HG02623 (cell line): ENCODE data around the gene TIGD1.

Source experiments
- ATAC-seq: cut with Tn5 transposase; IDR thresholded peaks from one replicate; pipeline ENCODE4 v1.9.1; 2021; ENCODE audit warnings: moderate library complexity; ENCODE audit not compliant: unreplicated experiment

The TIGD1 gene

DNA sequence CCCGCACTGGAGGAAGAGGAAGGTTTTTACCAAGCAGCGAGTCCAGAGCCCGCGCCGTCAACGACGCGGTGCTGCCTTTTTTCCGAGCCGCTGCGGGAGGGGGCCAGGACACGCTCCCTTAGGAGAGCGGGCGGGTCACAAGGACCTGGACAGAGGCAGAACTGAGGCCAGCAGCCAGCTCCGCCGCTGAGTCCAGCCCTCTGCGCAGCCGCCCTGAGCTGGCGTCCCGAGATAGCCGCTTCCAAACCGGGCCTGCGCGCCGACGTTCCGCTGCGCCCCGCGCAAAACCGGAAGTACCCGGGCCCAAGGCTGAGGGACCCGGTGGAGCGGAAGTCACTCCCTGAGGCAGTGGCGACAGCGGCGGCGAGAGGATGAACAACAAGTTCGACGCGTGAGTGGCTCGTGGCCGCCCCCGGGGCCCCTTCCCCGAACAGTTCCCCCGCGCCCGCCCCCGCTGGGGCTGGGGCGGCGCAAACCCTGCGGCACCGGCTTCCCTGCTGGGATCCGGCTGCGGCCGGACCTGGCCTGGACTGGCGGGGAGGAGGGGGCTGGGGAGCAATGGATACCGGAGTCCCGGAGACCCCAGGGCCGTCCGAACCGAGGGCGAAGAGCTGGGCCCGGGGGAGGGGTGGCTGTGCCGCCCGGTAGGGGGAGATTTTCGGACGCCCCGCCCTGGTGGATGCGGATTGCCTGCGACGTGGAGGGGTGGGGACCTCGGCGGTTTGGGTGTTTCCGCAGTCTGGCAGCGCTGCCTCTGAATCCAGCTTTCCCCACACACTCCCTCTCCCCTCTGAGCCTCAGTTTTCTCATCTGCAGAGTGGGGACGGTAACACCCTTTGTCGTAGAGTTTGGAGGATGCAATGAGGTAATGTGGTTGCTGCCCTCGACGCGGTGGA lies at the start of gene TIGD1, which contains the start of gene EIF4E2:
Gene TIGD1 (minus strand): TSS at position 204 of the 896 bp plus-strand sequence. CDS start 675 bp downstream, outside the sequence.
Gene EIF4E2 (plus strand): TSS at position 336 of the 896 bp plus-strand sequence. CDS start 36 bp downstream, at position 372.
- peak; percentile 90 for ATAC-seq

DNA sequence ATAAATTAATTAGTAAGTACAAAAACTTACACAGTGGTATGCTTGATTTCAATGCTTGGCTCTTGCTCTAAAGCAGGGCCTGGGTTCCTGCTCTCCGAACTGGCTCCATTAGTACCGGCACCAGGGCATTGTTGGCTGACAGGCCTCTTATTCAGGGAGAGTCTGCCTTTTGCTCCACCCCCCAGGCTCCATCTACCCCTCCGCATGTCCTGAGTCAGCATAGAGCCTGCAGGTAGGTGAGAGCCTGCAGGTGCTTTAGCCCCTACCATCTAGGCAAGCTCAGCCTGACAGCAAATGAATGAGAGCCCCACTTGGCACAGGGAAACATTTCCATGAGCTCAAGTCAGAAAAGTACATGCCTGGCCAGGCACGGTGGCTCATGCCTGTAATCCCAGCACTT lies 47.9 kb upstream of the TIGD1 start:
- ATAC-seq = no peak

DNA sequence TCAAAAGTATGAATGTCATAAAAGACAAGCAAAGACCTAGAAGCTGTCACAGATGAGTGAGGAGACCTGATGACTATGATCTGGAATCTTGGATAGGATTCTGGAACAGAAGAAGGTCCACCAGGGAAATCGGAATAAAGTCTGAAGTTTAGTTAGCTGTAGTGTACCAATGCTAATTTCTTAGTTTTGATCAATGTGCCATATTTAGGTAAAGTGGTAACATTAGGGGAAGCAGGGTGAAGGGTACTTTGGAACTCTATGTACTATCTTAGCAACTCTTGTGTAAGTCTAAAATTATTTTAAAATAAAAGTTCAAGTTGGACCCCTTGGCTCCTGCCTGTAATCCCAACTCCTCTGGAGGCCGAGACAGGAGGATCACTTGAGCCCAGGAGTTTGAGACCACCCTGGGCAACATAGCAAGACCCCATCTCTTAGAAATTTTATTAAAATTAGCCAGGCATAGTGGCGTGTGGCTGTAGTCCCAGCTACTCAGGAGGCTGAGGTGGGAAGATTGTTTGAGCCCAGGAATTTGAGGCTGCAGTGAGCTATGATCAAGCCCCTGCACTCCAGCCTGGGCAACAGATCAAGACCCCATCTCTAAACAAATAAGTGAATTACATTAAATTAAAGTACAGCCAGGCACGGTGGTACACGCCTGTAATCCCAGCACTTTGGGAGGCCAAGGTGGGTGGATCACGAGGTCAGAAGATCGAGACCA lies 47.2 kb upstream of the TIGD1 start:
- no peak for ATAC-seq

DNA sequence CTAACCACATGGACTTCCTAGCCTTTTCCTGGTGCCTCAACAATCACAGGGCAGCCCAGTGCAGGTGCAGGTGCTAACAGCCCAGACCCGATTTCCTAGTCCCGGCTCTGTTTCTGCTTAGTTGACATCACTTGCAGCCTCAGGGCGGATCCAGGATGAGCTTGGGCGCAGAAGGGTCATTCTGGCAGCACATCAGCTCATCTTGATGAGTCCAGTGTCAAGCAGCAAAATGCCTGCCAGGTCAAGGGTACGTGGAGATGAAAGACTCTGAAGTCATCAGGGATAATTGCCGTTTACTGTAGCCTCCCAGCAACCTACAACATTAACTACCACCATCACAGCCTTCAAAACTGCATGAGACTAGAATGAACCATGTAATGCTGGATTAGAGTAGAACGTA lies 43.6 kb upstream of the TIGD1 start:
- no peak for ATAC-seq

DNA sequence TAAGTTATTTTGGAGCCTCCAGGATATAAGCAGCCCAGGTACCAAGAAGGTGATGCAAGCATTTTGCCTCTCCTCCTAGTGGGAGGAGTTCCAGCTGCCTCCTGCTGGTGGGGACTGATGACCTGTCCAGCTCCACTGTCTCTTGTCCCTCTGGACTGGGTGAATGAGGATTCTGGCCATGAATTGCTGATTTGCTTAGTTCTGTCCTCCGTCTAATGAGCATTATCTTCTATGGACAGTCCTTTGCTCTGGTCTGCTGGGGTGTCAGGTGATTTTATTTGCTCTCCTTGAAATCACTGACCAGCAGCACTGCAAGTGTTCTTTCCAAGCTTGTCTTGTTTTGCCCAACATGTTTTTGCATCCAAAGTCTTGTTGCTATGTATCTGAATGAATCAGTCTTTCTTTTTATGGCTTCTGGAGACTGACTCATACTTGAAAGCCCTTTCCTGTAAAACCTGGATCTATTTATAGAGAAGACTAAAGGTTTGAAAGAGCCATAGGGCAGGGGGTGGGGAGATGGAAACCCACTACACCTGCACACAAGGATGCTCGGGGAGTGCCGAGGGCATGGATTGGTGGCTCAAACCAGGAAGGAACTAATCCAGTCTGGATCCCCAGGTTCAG lies 42.5 kb upstream of the TIGD1 start:
- no peak for ATAC-seq

DNA sequence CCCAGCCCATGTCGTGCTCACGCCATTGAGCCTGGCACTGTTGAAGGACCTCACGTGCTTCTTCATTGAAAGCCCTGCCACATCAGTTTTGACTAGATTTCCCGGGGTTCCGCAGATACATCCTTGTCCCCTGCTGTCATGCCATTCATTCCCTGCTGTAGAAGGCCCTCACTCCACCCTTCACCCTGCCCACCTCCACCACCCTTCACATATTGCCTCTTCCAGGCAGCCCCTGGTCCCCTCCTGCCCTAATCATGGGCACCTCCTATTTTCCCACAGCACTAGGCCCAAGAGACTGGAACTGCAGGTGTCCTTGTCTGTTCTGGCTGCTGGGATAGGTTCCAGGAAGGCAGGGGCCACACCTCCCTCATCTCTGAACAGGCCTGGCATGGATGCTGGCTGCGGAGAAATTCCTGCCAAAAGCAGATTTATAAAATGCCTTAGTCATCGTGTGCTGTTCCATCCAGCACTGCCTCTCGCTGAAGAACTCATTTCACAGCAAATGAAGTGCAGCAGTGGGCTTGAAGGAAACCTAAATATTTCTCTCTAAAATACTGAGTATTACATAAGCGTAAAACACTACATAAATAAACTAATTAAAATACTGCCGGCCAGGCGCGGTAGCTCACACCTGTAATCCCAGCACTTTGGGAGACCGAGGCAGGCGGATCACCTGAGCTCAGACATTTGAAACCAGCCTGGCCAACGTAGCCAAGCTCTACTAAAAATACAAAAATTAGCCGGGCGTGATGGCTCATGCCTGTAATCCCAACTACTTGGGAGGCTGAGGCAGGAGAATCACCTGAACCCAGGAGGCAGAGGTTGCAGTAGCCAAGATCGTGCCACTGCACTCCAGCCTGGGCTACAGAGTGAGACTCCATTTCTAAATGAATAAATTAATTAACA lies 38.6 kb upstream of the TIGD1 start:
- no peak for ATAC-seq

DNA sequence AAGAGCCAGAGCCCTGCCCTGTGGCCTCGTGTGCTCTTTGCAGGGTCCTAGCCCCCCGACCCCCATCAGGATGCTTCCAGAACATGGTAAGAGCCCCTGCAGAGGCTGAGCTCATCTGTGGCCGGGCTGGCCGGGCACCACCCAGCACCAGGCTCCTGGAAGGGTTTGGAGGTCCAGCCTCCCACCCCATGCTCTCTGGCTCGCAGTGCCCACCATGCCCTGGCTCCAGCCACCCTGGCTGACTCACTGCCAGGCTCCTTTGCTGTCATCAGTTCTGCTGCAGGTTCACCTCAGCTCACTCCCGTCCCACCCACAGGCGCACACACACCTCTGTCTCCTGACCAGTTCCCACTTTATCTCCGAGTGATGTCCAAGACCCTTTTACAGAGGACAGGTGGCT lies 37.7 kb upstream of the TIGD1 start:
- ATAC-seq = no peak

DNA sequence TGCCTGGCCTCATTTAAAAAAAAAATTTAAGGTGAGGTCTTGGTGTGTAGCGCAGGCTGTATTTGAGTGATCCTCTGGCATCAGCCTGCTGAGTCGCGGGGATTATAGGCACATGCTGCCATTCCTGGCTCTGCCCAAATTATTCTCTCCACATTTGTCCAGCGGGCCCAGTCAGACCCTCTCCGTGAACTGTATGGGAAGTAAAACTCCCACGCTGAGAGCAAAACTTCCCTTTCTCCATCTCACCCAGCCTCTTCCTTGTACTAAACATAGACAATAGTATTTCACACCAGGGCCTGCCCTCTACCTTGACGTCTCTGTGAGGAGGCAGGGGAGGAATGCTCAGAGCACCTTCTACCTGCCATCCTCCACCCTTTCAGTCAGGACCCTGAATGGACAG lies 37.2 kb upstream of the TIGD1 start:
- no peak for ATAC-seq

DNA sequence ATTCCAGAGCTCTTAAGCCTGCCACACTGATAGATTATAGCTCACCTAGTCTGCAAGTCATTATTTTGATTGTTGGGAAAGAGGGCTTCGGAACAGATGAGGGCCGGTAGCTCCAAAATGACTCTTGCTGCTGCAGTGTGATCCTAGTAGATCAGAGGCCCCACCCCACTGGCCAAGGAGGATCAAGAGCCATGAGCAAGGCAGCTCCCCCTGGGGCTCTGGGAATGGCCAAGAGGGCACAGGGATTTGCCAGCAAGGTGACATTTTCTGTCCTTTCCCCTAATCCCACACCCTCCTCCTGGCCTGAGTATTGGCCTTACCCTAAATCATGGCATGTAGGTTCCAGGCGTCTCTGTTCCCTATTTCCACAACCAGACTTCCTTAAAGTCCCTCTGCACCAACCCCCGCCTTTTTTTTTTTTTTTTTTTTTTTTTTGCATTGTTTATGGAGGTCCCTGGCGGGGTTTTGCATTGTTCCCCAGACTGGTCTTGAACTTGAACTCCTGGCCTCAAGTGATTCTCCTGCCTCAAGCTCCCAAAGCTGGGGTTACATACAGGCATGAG lies 36.7 kb upstream of the TIGD1 start:
- no peak for ATAC-seq

DNA sequence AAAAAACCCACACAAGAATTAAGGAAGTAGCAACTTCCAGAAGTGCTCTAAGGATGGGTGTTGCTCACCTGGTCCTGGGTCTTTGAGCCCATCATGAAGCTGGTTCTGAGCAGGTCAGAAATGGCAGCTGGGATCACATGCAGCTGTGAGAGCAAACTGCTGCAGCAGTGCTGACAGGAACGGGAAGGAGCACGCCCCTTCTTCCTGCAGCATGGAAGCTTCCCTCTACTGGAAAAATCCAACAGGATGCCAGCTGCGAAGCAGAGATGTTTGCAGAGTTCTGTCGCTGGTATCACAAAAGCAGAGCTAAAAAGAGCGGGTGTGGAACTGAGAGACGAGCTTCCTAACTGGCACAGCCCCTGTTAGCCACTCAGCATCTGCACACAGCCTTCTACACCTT lies 33.9 kb upstream of the TIGD1 start:
- no peak for ATAC-seq

DNA sequence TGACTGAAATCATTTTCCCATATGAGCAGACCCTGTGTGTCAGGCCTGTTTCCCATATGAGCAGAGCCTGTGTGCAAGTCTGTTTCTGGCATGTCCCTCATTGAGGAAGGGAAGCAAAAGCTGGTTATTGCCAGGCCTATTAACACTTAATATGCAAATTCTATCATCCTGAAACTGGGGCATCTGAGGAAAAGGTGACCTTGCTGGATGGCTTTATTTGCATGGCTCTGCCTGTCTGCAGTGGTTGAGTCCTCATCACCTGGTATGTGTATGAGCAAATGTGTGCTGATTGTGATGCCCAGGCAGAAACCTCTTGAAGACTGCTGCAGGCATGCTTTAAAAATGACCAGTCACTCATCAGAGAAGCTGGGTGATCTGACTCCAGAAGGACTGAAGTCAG lies 31.4 kb upstream of the TIGD1 start:
- no peak for ATAC-seq

DNA sequence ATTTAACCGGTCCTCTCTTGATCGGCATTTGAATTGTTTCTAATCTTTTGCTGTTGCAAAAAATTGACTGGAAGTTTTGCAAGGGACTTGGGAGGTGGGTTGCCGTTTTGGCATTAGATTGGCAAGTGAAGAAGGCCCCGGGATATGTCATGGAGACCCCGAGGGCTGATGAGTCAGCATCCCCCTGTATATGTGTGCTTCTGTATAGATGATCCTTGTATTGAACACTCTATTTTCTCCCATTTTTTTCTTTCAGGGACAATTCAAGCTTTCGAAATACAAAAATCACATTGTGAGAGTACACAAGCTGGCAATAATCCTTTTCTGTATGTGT lies 30.3 kb upstream of the TIGD1 start:
- no peak for ATAC-seq

DNA sequence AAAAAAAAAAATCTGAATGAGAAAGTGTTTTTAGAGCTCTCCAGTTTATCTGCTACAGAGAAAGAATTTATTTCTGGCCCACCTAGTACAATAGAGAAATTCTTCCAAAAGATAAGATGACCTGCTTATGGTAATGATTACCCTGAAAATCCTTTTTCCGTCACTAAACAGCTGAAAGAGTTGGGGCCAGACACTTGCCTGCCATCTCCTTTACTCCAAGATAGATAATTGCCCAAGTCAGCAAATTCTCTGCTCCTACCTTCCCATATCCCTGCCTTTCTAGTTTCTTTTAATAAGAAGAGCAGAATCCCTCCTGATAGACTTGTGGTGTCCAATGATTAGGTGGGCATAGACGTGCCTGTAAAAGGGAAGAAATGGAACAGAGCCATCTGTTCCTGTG lies 28.3 kb upstream of the TIGD1 start:
- ATAC-seq = no peak

DNA sequence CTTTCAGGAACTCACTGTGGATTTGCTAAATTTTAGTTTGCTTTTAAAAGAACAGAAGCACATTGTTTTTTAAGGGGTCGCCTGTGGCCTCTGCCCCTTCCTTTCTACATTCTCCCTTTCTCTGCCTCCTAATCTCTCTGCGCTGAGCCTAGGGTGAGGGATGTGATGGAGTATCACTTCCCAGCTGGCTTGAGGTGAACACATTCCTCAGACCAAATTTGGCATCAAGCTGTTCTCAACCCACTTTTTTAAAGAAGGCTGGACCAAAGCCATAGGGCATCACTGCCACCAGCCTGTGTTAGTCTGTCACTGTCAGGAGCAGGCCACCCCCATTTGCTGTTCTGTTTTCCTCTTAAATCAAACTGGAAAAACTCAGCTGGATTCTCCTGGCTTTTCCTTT lies 27.5 kb upstream of the TIGD1 start:
- ATAC-seq = no peak

DNA sequence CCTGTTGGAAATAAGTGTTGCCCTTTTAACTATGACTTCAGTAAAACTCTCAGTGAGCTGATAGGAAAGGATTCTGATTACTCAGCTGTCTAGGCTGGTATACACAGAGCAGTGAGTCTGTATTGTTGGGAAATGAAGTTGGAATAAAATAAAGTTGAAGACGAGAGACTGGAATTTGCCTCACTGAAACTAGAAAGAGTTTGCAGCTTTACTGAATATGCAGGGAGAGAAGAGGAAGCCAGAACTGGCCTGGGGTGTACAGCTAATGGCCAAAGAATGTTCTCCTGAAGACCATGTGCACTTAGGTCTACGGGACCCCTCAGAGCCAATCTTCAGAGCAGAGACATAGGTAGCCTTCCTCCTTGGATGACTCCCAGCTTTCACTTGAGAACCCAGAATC lies 26.6 kb upstream of the TIGD1 start:
- no peak for ATAC-seq

DNA sequence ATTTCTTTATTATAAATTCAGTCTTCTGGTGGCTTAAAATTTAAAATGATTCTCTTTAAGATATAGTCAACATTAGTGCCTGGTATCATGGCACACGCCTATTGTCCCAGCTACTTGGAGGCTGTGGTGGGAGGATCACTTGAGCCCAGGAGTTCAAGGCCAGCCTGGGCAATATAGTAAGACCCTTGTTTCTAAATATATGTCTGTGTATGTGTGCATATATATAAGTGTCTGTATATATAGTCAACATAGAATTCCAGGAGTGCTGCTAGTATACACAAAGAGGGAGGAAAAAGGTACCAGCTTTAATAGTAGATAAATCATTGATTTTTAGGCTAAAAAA lies 25.0 kb upstream of the TIGD1 start:
- ATAC-seq = no peak

DNA sequence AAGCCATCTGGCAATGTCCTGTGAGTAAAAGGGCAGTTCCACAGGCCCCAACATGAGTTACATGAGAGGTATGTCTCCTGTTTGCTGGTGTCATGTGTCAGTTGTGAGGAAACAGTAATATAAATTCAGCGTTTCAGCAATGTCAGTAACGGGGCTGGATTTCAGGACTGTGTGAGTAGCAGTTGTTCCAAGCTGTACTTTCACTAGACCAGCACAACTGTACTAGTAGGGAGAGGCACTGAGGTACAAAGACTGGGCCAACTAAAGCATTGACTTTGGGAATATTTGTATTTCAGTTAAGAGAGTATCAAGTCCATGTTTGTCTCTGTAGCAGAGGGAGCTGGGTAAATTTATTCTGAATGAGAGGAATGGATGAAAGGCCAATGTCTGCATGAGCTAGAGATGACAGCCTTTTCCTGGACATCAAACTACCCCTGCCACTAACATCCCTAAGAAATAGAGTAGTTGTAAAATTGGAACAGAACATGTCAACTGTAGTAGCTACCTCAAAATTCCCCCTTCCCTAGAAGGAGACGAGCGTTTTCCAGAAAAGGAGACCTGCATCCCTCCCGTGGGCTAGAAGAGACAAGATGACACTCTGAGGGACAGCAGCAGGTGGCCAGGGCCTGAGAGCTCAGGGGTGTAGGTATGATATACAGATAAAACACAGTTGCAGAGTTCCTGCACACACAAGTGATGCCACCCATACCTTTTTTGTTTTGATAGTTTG lies 24.5 kb upstream of the TIGD1 start:
- no peak for ATAC-seq

DNA sequence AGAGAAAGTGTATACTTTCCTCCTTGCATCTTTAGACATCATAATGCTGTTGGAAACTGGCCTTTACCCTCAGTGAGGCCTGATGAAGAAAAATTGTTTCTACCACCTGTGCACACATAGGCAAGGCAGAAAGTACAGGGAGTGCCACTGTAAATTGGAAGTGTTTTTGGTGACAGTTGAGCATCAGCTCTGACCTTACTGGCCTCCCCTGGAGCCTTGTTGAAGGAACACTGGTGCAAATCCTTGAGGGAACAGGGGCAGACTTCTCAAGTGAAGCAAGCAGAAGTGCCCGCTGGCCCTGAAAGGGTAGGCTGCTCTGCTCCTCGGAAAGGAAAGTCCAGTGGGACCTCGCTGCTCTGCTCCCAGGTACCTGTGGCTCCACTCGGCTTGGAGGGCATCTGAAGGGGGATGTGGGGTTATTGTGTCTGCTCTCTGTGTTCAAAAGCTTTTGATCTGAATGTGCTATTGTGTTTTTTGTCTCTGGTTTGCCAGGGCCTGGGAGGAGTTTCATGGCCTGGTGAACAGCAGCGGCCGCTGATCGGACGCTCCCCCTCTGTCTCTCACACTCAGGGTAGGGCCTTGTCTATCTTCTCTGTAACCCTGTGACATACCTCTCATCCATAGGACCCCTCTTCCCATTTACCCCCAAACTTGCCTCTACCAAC lies 23.5 kb upstream of the TIGD1 start:
- no peak for ATAC-seq

DNA sequence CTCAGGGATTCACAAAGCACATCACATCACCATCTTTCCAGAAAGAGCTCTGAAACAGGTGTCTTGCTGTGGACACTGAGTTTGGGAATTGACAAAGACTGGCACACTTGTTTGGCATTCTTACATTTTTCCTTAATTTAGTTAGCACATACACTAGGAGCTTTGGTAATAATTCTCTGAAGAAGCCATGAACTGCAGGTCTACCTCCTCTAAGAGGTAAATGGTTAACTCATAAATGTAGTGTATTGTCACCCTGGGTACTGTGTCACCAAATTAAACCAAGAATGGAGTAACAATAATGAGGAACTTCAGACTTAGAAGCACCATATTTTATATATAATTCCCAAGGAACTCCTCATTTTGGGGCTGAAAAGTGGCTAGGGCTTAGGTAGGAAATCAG lies 22.7 kb upstream of the TIGD1 start:
- no peak for ATAC-seq
